WTC11 (cell line): Measurements from ENCODE around the gene THYN1. TPM values are rescaled to one million over a fixed set of nuclear protein-coding genes. Genes with fewer than 3 reads are reported as not detected.

ENCODE experiments used
- ATAC-seq: fragments of 200-7000 bp; cut with Tn5 transposase; 2 replicates; pipeline ENCODE4 v1.10.0; 2021; ENCODE audit warnings: mild to moderate bottlenecking, moderate library complexity
- CTCF ChIA-PET: fragments of 300-600 bp; sonication (Branson Sonifier 250); formaldehyde crosslinking; loops from one replicate; lab custom pipeline; 2021; ENCODE audit warnings: antibody characterized with exemption; lab: Charles Lee
- POLR2A ChIA-PET: fragments of 350-600 bp; sonication (Branson Sonifier 250); formaldehyde crosslinking; loops from one replicate; lab custom pipeline; 2021; ENCODE audit warnings: antibody characterized with exemption; lab: Charles Lee
- DNase-seq: peaks from one replicate; pipeline ENCODE4 v3.0.0; 2021; ENCODE audit warnings: low spot score
- H3K27ac Mint-ChIP-seq: 2 replicates; pipeline ENCODE4 v1.8.0; 2021; ENCODE audit warnings: mixed read lengths
- H3K27me3 Mint-ChIP-seq: 2 replicates; pipeline ENCODE4 v1.8.0; 2021; ENCODE audit warnings: low read depth, mild to moderate bottlenecking, moderate library complexity, mixed read lengths
- H3K36me3 Mint-ChIP-seq: 2 replicates; pipeline ENCODE4 v1.8.0; 2021; ENCODE audit warnings: mixed read lengths
- H3K4me1 Mint-ChIP-seq: 2 replicates; pipeline ENCODE4 v1.8.0; 2022; ENCODE audit warnings: mixed read lengths
- H3K4me3 Mint-ChIP-seq: 2 replicates; pipeline ENCODE4 v1.8.0; 2021; ENCODE audit warnings: mild to moderate bottlenecking, moderate library complexity, mixed read lengths
- H3K9me3 Mint-ChIP-seq: 2 replicates; pipeline ENCODE4 v1.8.0; 2021; ENCODE audit warnings: mixed read lengths
- FOXP1 ChIP-seq: sonication (generic); formaldehyde crosslinking; IDR thresholded peaks from 2 replicates; pipeline ENCODE4 v1.8.0; 2022; ENCODE audit warnings: missing genetic modification reagents, mild to moderate bottlenecking, moderate library complexity, borderline replicate concordance
- KAT7 ChIP-seq: sonication (generic); formaldehyde crosslinking; IDR thresholded peaks from 2 replicates; pipeline ENCODE4 v1.8.1; 2023; ENCODE audit warnings: missing genetic modification reagents, mild to moderate bottlenecking, borderline replicate concordance
- MYBL2 ChIP-seq: sonication (generic); formaldehyde crosslinking; IDR thresholded peaks from 2 replicates; pipeline ENCODE4 v1.8.1; 2023; ENCODE audit warnings: mild to moderate bottlenecking, moderate library complexity, missing genetic modification reagents
- NR1H2 ChIP-seq: sonication (generic); formaldehyde crosslinking; IDR thresholded peaks from 2 replicates; pipeline ENCODE4 v1.9.0; 2021; ENCODE audit warnings: mild to moderate bottlenecking, moderate library complexity, missing genetic modification reagents
- PRRX2 ChIP-seq: fragments of 250-450 bp; sonication (Bioruptor Pico); IDR thresholded peaks from 2 replicates; pipeline ENCODE4 v1.8.0; 2021; ENCODE audit warnings: mild to moderate bottlenecking
- TP53 ChIP-seq: sonication (generic); formaldehyde crosslinking; IDR thresholded peaks from 2 replicates; pipeline ENCODE4 v1.8.1; 2023; ENCODE audit warnings: mild to moderate bottlenecking, missing genetic modification reagents
- USF1 ChIP-seq: sonication (generic); formaldehyde crosslinking; IDR thresholded peaks from 2 replicates; pipeline ENCODE4 v1.8.0; 2022; ENCODE audit warnings: mild to moderate bottlenecking, missing genetic modification reagents
- ZNF232 ChIP-seq: sonication (generic); formaldehyde crosslinking; IDR thresholded peaks from 2 replicates; pipeline ENCODE4 v1.8.0; 2022; ENCODE audit warnings: mild to moderate bottlenecking, missing genetic modification reagents
- ZNF263 ChIP-seq: sonication (generic); formaldehyde crosslinking; IDR thresholded peaks from 2 replicates; pipeline ENCODE4 v1.8.1; 2022; ENCODE audit warnings: low read depth, mild to moderate bottlenecking, moderate library complexity, missing genetic modification reagents
- ZNF396 ChIP-seq: fragments of 250-450 bp; sonication (Bioruptor Pico); IDR thresholded peaks from 2 replicates; pipeline ENCODE4 v1.8.0; 2021; ENCODE audit warnings: mild to moderate bottlenecking, moderate library complexity, borderline replicate concordance
- ZNF423 ChIP-seq: fragments of 250-450 bp; sonication (Bioruptor Pico); IDR thresholded peaks from 2 replicates; pipeline ENCODE4 v2.1.2; 2022; ENCODE audit warnings: mild to moderate bottlenecking, moderate library complexity
- total RNA-seq: library from RNA; stranded (reverse); gene quantifications from 3 replicates; pipeline ENCODE4 v1.2.3, GENCODE V29; 2021
- TF ChIP-seq, protein P1 (sequence below): sonication (generic); formaldehyde crosslinking; IDR thresholded peaks from 2 replicates; pipeline ENCODE4 v1.8.0; 2023; ENCODE audit warnings: missing genetic modification reagents, mild to moderate bottlenecking, borderline replicate concordance
- TF ChIP-seq, protein P2 (sequence below): sonication (generic); formaldehyde crosslinking; IDR thresholded peaks from 2 replicates; pipeline ENCODE4 v1.8.0; 2022; ENCODE audit warnings: mild to moderate bottlenecking, missing genetic modification reagents
- TF ChIP-seq, protein P3 (sequence below): sonication (generic); formaldehyde crosslinking; IDR thresholded peaks from 2 replicates; pipeline ENCODE4 v1.8.1; 2022; ENCODE audit warnings: low read depth, mild to moderate bottlenecking, moderate library complexity, missing genetic modification reagents, borderline replicate concordance
- TF ChIP-seq, protein P4 (sequence below): fragments of 200-600 bp; IDR thresholded peaks from 2 replicates; pipeline ENCODE4 v1.8.0; 2022; ENCODE audit warnings: antibody characterized with exemption

The THYN1 gene
- total RNA-seq, 1 experiment from 2014 or later, result 80.2 TPM

DNA sequence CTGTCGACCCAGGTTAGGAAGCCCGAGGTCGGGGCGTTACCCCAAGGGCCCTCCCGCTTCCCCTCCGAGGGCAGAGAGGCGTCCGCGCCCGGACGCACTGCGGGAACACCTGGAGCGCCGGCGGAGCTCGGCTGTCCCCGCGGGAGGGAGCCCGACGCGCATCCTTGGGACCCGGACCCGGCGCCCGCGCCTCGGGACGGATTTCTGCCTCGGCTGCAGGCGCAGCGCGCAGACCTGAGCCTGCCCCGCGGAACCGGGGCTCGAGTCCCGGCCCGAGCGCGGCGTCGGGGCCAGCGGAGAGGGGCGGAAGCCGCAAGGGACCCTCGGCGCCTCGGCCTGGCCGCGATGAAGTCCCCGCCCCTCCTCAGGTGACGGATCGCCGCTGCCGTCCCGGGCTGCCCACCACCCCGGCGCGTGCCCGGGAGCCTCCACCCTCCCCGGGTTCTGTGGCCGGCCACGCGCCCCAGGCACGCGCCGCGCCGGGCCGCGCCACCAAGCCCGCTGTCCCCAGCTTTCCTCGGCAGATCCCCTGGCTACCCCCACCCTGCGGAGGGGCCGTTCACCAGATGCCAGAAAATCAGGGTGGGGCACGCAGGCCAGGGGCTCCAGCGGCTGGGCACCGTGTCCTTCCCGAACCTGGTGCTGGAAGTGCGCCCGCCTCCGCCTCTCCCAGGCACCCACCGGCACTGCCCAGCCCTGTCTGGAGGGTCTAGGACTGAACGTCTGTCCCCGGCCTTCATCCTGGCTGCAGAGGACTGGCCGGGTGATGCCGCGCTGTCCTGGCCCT lies 23.4 kb upstream of the THYN1 start (continued):
- TF ChIP-seq, protein P1, sequence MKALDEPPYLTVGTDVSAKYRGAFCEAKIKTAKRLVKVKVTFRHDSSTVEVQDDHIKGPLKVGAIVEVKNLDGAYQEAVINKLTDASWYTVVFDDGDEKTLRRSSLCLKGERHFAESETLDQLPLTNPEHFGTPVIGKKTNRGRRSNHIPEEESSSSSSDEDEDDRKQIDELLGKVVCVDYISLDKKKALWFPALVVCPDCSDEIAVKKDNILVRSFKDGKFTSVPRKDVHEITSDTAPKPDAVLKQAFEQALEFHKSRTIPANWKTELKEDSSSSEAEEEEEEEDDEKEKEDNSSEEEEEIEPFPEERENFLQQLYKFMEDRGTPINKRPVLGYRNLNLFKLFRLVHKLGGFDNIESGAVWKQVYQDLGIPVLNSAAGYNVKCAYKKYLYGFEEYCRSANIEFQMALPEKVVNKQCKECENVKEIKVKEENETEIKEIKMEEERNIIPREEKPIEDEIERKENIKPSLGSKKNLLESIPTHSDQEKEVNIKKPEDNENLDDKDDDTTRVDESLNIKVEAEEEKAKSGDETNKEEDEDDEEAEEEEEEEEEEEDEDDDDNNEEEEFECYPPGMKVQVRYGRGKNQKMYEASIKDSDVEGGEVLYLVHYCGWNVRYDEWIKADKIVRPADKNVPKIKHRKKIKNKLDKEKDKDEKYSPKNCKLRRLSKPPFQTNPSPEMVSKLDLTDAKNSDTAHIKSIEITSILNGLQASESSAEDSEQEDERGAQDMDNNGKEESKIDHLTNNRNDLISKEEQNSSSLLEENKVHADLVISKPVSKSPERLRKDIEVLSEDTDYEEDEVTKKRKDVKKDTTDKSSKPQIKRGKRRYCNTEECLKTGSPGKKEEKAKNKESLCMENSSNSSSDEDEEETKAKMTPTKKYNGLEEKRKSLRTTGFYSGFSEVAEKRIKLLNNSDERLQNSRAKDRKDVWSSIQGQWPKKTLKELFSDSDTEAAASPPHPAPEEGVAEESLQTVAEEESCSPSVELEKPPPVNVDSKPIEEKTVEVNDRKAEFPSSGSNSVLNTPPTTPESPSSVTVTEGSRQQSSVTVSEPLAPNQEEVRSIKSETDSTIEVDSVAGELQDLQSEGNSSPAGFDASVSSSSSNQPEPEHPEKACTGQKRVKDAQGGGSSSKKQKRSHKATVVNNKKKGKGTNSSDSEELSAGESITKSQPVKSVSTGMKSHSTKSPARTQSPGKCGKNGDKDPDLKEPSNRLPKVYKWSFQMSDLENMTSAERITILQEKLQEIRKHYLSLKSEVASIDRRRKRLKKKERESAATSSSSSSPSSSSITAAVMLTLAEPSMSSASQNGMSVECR, result peak; percentile 11; the same call in 1 of the 2 replicates

GRCh38 chr11:134275534-134276395 lies 22.6 kb upstream of the THYN1 start, which contains the start of gene GLB1L3:
TSS of gene GLB1L3 (plus strand) at chr11:134276379. CDS start at chr11:134276741, 362 bp downstream.
- POLR2A ChIA-PET, result interaction anchor here (0.7 to 1.2 kb wide), 2 partner anchors 14 to 52 kb away, joined by 5 to 7 read pairs; partner anchors contain the start of genes NCAPD3 and VPS26B
- H3K27me3 Mint-ChIP-seq, result no peaks in the 10 kb centered on the region
- H3K9me3 Mint-ChIP-seq, result no peaks in the 10 kb centered on the region
- H3K4me1 Mint-ChIP-seq, result peaks cover 64% of the 10 kb centered on the region
- peak within 1 kb of the TSS; percentile 98 for H3K4me3 Mint-ChIP-seq
- DNase-seq (peak; percentile 71), ATAC-seq (peak; percentile 20)
- CTCF ChIA-PET, result interaction anchor here (0.8 to 4.5 kb wide), 3 partner anchors 12 to 54 kb away, joined by 3 to 57 read pairs (median 22); partner anchors contain the start of genes NCAPD3 and VPS26B
- peak within 1 kb of the TSS; percentile 94 for H3K27ac Mint-ChIP-seq
- peaks cover 19% of the 10 kb centered on the region for H3K36me3 Mint-ChIP-seq
- TF ChIP-seq, protein P2, sequence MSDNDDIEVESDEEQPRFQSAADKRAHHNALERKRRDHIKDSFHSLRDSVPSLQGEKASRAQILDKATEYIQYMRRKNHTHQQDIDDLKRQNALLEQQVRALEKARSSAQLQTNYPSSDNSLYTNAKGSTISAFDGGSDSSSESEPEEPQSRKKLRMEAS (CRISPR knock-in tag), result peak; percentile 52; the same call in 1 of the 2 replicates
- TF ChIP-seq, protein P1, result 0 out of 2 replicates have a peak, but pooled peaks have one; percentile 58
- TF ChIP-seq ZNF396 (CRISPR knock-in tag) (no peak), PRRX2 (CRISPR knock-in tag) (no peak), KAT7 (0 out of 2 replicates have a peak, but pooled peaks have one; percentile 50), ZNF232 (no peak; the same call in 1 of the 2 replicates), NR1H2 (CRISPR knock-in tag) (0 out of 2 replicates have a peak, but pooled peaks have one; percentile 11), MYBL2 (CRISPR knock-in tag) (no peak), ZNF263 (CRISPR knock-in tag) (no peak), ZNF423 (no peak), USF1 (CRISPR knock-in tag) (0 out of 2 replicates have a peak, but pooled peaks have one; percentile 39), FOXP1 (0 out of 2 replicates have a peak, but pooled peaks have one; percentile 41), TP53 (CRISPR knock-in tag) (0 out of 2 replicates have a peak, but pooled peaks have one; percentile 24)
- TF ChIP-seq, protein P3, sequence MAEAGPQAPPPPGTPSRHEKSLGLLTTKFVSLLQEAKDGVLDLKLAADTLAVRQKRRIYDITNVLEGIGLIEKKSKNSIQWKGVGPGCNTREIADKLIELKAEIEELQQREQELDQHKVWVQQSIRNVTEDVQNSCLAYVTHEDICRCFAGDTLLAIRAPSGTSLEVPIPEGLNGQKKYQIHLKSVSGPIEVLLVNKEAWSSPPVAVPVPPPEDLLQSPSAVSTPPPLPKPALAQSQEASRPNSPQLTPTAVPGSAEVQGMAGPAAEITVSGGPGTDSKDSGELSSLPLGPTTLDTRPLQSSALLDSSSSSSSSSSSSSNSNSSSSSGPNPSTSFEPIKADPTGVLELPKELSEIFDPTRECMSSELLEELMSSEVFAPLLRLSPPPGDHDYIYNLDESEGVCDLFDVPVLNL (CRISPR knock-in tag), result no peak
- TF ChIP-seq, protein P4, sequence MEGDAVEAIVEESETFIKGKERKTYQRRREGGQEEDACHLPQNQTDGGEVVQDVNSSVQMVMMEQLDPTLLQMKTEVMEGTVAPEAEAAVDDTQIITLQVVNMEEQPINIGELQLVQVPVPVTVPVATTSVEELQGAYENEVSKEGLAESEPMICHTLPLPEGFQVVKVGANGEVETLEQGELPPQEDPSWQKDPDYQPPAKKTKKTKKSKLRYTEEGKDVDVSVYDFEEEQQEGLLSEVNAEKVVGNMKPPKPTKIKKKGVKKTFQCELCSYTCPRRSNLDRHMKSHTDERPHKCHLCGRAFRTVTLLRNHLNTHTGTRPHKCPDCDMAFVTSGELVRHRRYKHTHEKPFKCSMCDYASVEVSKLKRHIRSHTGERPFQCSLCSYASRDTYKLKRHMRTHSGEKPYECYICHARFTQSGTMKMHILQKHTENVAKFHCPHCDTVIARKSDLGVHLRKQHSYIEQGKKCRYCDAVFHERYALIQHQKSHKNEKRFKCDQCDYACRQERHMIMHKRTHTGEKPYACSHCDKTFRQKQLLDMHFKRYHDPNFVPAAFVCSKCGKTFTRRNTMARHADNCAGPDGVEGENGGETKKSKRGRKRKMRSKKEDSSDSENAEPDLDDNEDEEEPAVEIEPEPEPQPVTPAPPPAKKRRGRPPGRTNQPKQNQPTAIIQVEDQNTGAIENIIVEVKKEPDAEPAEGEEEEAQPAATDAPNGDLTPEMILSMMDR, result no peak
